ENCODE data around the gene RAD51B. TPM values are rescaled to one million over a fixed set of nuclear protein-coding genes. Genes with fewer than 3 reads are reported as not detected.

The RAD51B gene
- total RNA-seq, 1 donor from 2014 or later, result 28.5 TPM

DNA sequence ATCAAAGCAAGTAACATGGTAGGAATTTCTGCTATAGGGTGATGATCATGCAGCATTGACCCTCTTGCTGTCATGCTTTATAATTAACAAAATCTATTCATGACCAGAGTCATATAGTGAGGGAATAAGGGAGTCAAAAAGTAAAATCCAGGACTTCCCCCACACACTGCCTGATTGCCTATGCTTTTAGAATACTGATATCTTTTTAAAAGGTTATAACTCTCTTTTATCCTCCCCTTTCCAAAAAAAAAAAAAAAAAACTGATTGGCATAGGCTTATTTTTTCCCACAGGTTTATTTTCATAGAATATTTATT is 921.9 kb downstream of the RAD51B start:
- Histone ChIP-seq H3K36me3 (no peaks in the 10 kb centered on the region), H3K4me3 (no peak overlapping the region), H3K27me3 (no peaks in the 10 kb centered on the region), H3K9me3 (no peaks in the 10 kb centered on the region), H3K4me1 (peaks cover 11% of the 10 kb centered on the region), H3K27ac (no peak overlapping the region)
- intact Hi-C loops (cut with DNase I), result no loop called here
- TF ChIP-seq CTCF (IDR thresholded peaks at IDR 0.05), result no peak
- no peak for TF ChIP-seq POLR2A (IDR thresholded peaks at IDR 0.05)
- TF ChIP-seq POLR2AphosphoS5 (IDR thresholded peaks at IDR 0.05; ENCODE audit: insufficient read depth in 1 of 2, low read depth in 1 of 2), result no peak
- no peak for DNase-seq (ENCODE audit: extremely low spot score in 2 of 2)

- intact Hi-C loops (cut with DNase I), result no loop called here
- no peak for DNase-seq (ENCODE audit: extremely low spot score in 2 of 2)
- no peak overlapping the region for H3K27ac ChIP-seq
- no peaks in the 10 kb centered on the region for H3K27me3 ChIP-seq
- no peak for TF ChIP-seq CTCF (IDR thresholded peaks at IDR 0.05)
- TF ChIP-seq POLR2A (IDR thresholded peaks at IDR 0.05), result no peak
- TF ChIP-seq POLR2AphosphoS5 (IDR thresholded peaks at IDR 0.05; ENCODE audit: insufficient read depth in 1 of 2, low read depth in 1 of 2), result no peak
- no peak overlapping the region for H3K4me3 ChIP-seq
- no peaks in the 10 kb centered on the region for H3K9me3 ChIP-seq
- H3K4me1 ChIP-seq, result peaks cover 6% of the 10 kb centered on the region
- H3K36me3 ChIP-seq, result no peaks in the 10 kb centered on the region
These were observed 922.4 kb downstream of the RAD51B start for GRCh38 chr14:68741839-68742470.

- intact Hi-C loops (cut with DNase I), result no loop called here
- no peak for DNase-seq (ENCODE audit: extremely low spot score in 2 of 2)
- peaks cover 8% of the 10 kb centered on the region for H3K4me1 ChIP-seq
These were observed 925.0 kb downstream of the RAD51B start for GRCh38 chr14:68744613-68745012.

DNA sequence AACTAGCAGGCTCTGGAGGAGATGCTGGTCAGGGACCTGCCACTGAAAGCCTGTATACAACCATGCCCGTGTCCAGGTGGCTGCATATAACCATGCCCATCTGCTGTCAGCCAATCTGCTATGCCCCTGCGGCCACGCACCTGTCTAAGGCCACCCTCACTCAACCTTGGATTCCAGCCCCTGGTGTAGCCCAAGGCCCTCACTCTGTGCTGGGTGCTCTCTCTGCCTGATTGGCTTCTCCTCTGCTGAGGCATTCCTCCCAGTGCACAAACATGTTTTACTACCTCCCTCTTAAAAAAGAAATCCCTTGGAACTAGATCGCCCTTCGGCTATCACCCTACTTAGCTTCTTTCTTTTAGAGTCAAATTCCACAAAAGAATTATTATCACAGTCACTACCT is 927.8 kb downstream of the RAD51B start:
- Histone ChIP-seq H3K9me3 (no peaks in the 10 kb centered on the region), H3K36me3 (no peaks in the 10 kb centered on the region), H3K27ac (no peak overlapping the region), H3K4me1 (peaks cover 13% of the 10 kb centered on the region), H3K4me3 (no peak overlapping the region), H3K27me3 (no peaks in the 10 kb centered on the region)
- DNase-seq (ENCODE audit: extremely low spot score in 2 of 2), result no peak
- no peak for TF ChIP-seq CTCF (IDR thresholded peaks at IDR 0.05)
- intact Hi-C loops (cut with DNase I), result no loop called here

More at GRCh38 chr14:68744613-68745012, 925.0 kb downstream of the RAD51B start:
- Histone ChIP-seq H3K9me3 (no peaks in the 10 kb centered on the region), H3K4me3 (no peak overlapping the region), H3K27ac (no peak overlapping the region), H3K36me3 (no peaks in the 10 kb centered on the region), H3K27me3 (no peaks in the 10 kb centered on the region)
- TF ChIP-seq POLR2AphosphoS5 (IDR thresholded peaks at IDR 0.05; ENCODE audit: insufficient read depth in 1 of 2, low read depth in 1 of 2) (no peak), POLR2A (IDR thresholded peaks at IDR 0.05) (no peak), CTCF (IDR thresholded peaks at IDR 0.05) (no peak)

GRCh38 chr14:68748260-68748659 is 928.7 kb downstream of the RAD51B start:
- Histone ChIP-seq H3K4me1 (peaks cover 13% of the 10 kb centered on the region), H3K9me3 (no peaks in the 10 kb centered on the region), H3K36me3 (no peaks in the 10 kb centered on the region), H3K27me3 (no peaks in the 10 kb centered on the region), H3K27ac (no peak overlapping the region), H3K4me3 (no peak overlapping the region)
- intact Hi-C loops (cut with DNase I), result loop anchor here (1.0 kb wide), 1 partner anchor 14 kb away; no protein-coding TSS in a partner anchor
- TF ChIP-seq POLR2A (IDR thresholded peaks at IDR 0.05), result no peak
- DNase-seq (ENCODE audit: extremely low spot score in 2 of 2), result no peak

All from vagina (tissue), 2 donors.